K562 (cell line): Measurements from ENCODE around the gene CCDC106. TPM values are rescaled to one million over a fixed set of nuclear protein-coding genes. Genes with fewer than 3 reads are reported as not detected.

Experiments
- HCFC1 ChIP-seq: IDR thresholded peaks from 2 replicates; pipeline ENCODE4 v1.6.1; 2012; ENCODE audit warnings: low read depth, low read length, improper control_type of control experiment
- HNRNPK ChIP-seq: fragments of 200-400 bp; formaldehyde crosslinking; IDR thresholded peaks from one replicate; pipeline ENCODE4 v1.6.1; 2018; ENCODE audit warnings: mild to moderate bottlenecking, low read depth, low read length; ENCODE audit not compliant: poor library complexity, severe bottlenecking
- JUN ChIP-seq, 2 experiments: sonication (generic) in 1 of 2; formaldehyde crosslinking in 1 of 2; IDR thresholded peaks; 2 replicates each; pipeline versions ENCODE4 v1.6.1 to v1.8.0; 2012 to 2022; ENCODE audit warnings: borderline replicate concordance in 2 of 2, mild to moderate bottlenecking in 2 of 2, improper control_type of control experiment in 1 of 2, low read depth in 1 of 2, low read length in 1 of 2, missing genetic modification reagents in 1 of 2
- MYC ChIP-seq, 2 experiments: fragments of 250-450 bp in 1 of 2; sonication (Bioruptor Pico) in 1 of 2; IDR thresholded peaks; 2 replicates each; pipeline versions ENCODE4 v1.5.1 to v1.6.1; 2012 to 2021; ENCODE audit warnings: low read depth in 2 of 2, borderline replicate concordance in 1 of 2, improper control_type of control experiment in 1 of 2, low read length in 1 of 2, mild to moderate bottlenecking in 1 of 2, moderate library complexity in 1 of 2
- PYGO2 ChIP-seq: fragments of 450-650 bp; IDR thresholded peaks from 2 replicates; pipeline ENCODE4 v1.6.1; 2016; ENCODE audit warnings: mild to moderate bottlenecking, missing genetic modification characterization, moderate library complexity, missing compliant biosample characterization
- RBM17 ChIP-seq: fragments of 200-400 bp; formaldehyde crosslinking; IDR thresholded peaks from 2 replicates; pipeline ENCODE4 v1.6.1; 2017; ENCODE audit warnings: low read depth, mild to moderate bottlenecking, low read length, borderline replicate concordance
- RBM22 ChIP-seq: fragments of 200-400 bp; formaldehyde crosslinking; IDR thresholded peaks from 2 replicates; pipeline ENCODE4 v1.6.1; 2018; ENCODE audit warnings: low read length, low read depth; ENCODE audit not compliant: poor library complexity, severe bottlenecking
- REST ChIP-seq, 2 experiments: fragments of 450-650 bp; formaldehyde crosslinking in 1 of 2; IDR thresholded peaks; 2 replicates each; pipeline versions ENCODE4 v1.4.0 to v1.6.1; 2014 to 2020; ENCODE audit warnings: mild to moderate bottlenecking in 2 of 2, borderline replicate concordance in 1 of 2, low read depth in 1 of 2
- SIRT6 ChIP-seq: IDR thresholded peaks from one replicate; pipeline ENCODE4 v1.6.1; 2012; ENCODE audit warnings: low read depth, mild to moderate bottlenecking, control low read depth, inconsistent platforms, low read length, moderate library complexity
- SIX5 ChIP-seq, 2 experiments: IDR thresholded peaks; 2 replicates each; pipeline ENCODE4 v1.6.1; 2011; ENCODE audit warnings: low read length in 2 of 2, borderline replicate concordance in 1 of 2, low read depth in 1 of 2, mild to moderate bottlenecking in 1 of 2, moderate library complexity in 1 of 2; ENCODE audit not compliant: insufficient read depth in 1 of 2
- SLC30A9 ChIP-seq: fragments of 250-450 bp; sonication (Bioruptor Pico); IDR thresholded peaks from 2 replicates; pipeline ENCODE4 v1.8.0; 2022; ENCODE audit warnings: mild to moderate bottlenecking, moderate library complexity
- VEZF1 ChIP-seq: fragments of 200-800 bp; sonication (Bioruptor generic); IDR thresholded peaks from 2 replicates; pipeline ENCODE4 v1.6.1; 2017; ENCODE audit warnings: missing genetic modification characterization, missing compliant biosample characterization
- ZBTB2 ChIP-seq: fragments of 450-650 bp; IDR thresholded peaks from 2 replicates; pipeline ENCODE4 v1.6.1; 2016; ENCODE audit warnings: antibody characterized with exemption
- polyA plus RNA-seq, 8 experiments: library from polyadenylated mRNA; depleted of rRNA in 4 of 8; stranded (reverse) in 5 of 8; unstranded in 3 of 8; fragments of >200 nt; fragmentation: Nextera tagmentation in 2 of 8; fragmentation: Illumina TruSeq in 1 of 8; extraction: Ambion mirVana in 2 of 8; extraction: Trizol in 1 of 8; gene quantifications; 2 replicates each; pipeline versions ENCODE4 v1.2.1 to v1.2.3, GENCODE V29; 2011 to 2014; ENCODE audit warnings: inconsistent platforms in 1 of 8, missing spikeins in 1 of 8
- total RNA-seq, 7 experiments: library from RNA; depleted of rRNA in 6 of 7; stranded (reverse); fragments of >200 nt in 6 of 7; fragmentation: Illumina TruSeq in 2 of 7; extraction: Trizol in 2 of 7; gene quantifications; 2 replicates each; pipeline versions ENCODE4 v1.2.1 to v1.2.3, GENCODE V29; 2011 to 2021; ENCODE audit warnings: low replicate concordance in 1 of 7

The CCDC106 gene
- total and polyA plus RNA-seq, 9 of the 15 experiments (the other 6 are each of a cell fraction or from before 2014, with no cell fraction given): 0.10 to 27.5 (median 15.0) TPM; not detected in 1

GRCh38 chr19:55647732-55648584 lies at the start of gene CCDC106 (continued):
- TF ChIP-seq MYC (IDR thresholded peaks at IDR 0.05; ENCODE audit: low read depth, low read length) (0 out of 2 replicates have a peak, but pooled peaks have one; percentile 23), MYC (CRISPR knock-in tag; IDR thresholded peaks at IDR 0.05; ENCODE audit: borderline replicate concordance, low read depth) (no peak), SIRT6 (no peak), JUN (IDR thresholded peaks at IDR 0.05; ENCODE audit: borderline replicate concordance, low read depth, low read length) (no peak), JUN (CRISPR knock-in tag; IDR thresholded peaks at IDR 0.05; ENCODE audit: borderline replicate concordance) (no peak), SLC30A9 (CRISPR knock-in tag) (0 out of 2 replicates have a peak, but pooled peaks have one; percentile 13), VEZF1 (CRISPR knock-in tag) (peak; percentile 98), HNRNPK (no peak), ZBTB2 (peak; percentile 88), RBM17 (no peak), SIX5 (IDR thresholded peaks at IDR 0.05; ENCODE audit: borderline replicate concordance in 1 of 2, insufficient read depth in 1 of 2, low read depth in 1 of 2, low read length in 2 of 2) (no peak), REST (IDR thresholded peaks at IDR 0.05; ENCODE audit: borderline replicate concordance) (no peak), REST (CRISPR knock-in tag; IDR thresholded peaks at IDR 0.05; ENCODE audit: low read depth) (0 out of 2 replicates have a peak, but pooled peaks have one; percentile 38), RBM22 (peak; percentile 80), PYGO2 (no peak), HCFC1 (peak; percentile 25; the same call in 1 of the 2 replicates)
